ENCODE results near the gene UBR7. TPM values are rescaled to one million over a fixed set of nuclear protein-coding genes. Genes with fewer than 3 reads are reported as not detected.
"Not testable (repeated sequence)": the region's sequence is repeated elsewhere in the genome, so short reads cannot be mapped to it uniquely, and the experiment has no call there.

UBR7 gene
- total RNA-seq (2014; rRNA removed; shearing (Covaris generic)) = 29.7 and 48.2 TPM in 2 replicates

GRCh38 chr14:93206793-93207467, at the start of gene UBR7, which contains the start of gene GON7:
TSS of gene UBR7 (plus strand) at chr14:93207256. CDS start at chr14:93207292, 36 bp downstream.
TSS of gene GON7 (minus strand) at chr14:93207065. CDS start at chr14:93207037, 28 bp downstream.
- peak; percentile 96 for DNase-seq (ENCODE audit: low read depth)

- DNase-seq (ENCODE audit: low read depth) = not testable (repeated sequence)
Observed at GRCh38 chr14:93158349-93158748, 48.7 kb upstream of the UBR7 start.

- DNase-seq (ENCODE audit: low read depth) = not testable (repeated sequence)
Observed at GRCh38 chr14:93159625-93160352, 47.3 kb upstream of the UBR7 start.

- DNase-seq (ENCODE audit: low read depth) = peak; percentile 7
Observed at GRCh38 chr14:93160353-93160801, 46.7 kb upstream of the UBR7 start.

- DNase-seq (ENCODE audit: low read depth) = no peak
Observed at GRCh38 chr14:93161411-93161940, 45.6 kb upstream of the UBR7 start.

- no peak for DNase-seq (ENCODE audit: low read depth)
Observed at GRCh38 chr14:93163564-93163963, 43.5 kb upstream of the UBR7 start.

- not testable (repeated sequence) for DNase-seq (ENCODE audit: low read depth)
Observed at GRCh38 chr14:93165271-93166265, 41.5 kb upstream of the UBR7 start.

- DNase-seq (ENCODE audit: low read depth) = not testable (repeated sequence)
Observed at GRCh38 chr14:93168610-93169009, 38.4 kb upstream of the UBR7 start.

- DNase-seq (ENCODE audit: low read depth) = not testable (repeated sequence)
Observed at GRCh38 chr14:93169619-93170018, 37.4 kb upstream of the UBR7 start.

GRCh38 chr14:93170141-93170540, 36.9 kb upstream of the UBR7 start:
- not testable (repeated sequence) for DNase-seq (ENCODE audit: low read depth)

- peak; percentile 46 for DNase-seq (ENCODE audit: low read depth)
Observed at GRCh38 chr14:93171376-93171775, 35.7 kb upstream of the UBR7 start.

- DNase-seq (ENCODE audit: low read depth) = no peak
Observed at GRCh38 chr14:93173943-93174395, 33.1 kb upstream of the UBR7 start.

GRCh38 chr14:93174731-93175130, 32.3 kb upstream of the UBR7 start:
- DNase-seq (ENCODE audit: low read depth) = not testable (repeated sequence)

- no peak for DNase-seq (ENCODE audit: low read depth)
Observed at GRCh38 chr14:93175492-93175891, 31.6 kb upstream of the UBR7 start.

GRCh38 chr14:93183596-93184317, 23.3 kb upstream of the UBR7 start:
- no peak for DNase-seq (ENCODE audit: low read depth)

- DNase-seq (ENCODE audit: low read depth) = peak; percentile 72
Observed at GRCh38 chr14:93184391-93185348, 22.4 kb upstream of the UBR7 start, which contains the start of the genes LYSET and MOAP1. TSS of gene LYSET (plus strand) at chr14:93185317. CDS start at chr14:93185406, 89 bp downstream. TSS of gene MOAP1 (minus strand) at chr14:93184897. CDS start at chr14:93184242, 655 bp downstream.

- DNase-seq (ENCODE audit: low read depth) = no peak
Observed at GRCh38 chr14:93185349-93185720, 21.7 kb upstream of the UBR7 start.

GRCh38 chr14:93186466-93186865, 20.6 kb upstream of the UBR7 start:
- DNase-seq (ENCODE audit: low read depth) = no peak

GRCh38 chr14:93186956-93187355, 20.1 kb upstream of the UBR7 start:
- DNase-seq (ENCODE audit: low read depth) = no peak

All from M059J (cell line).